Memory B cell (primary cell): Measurements from ENCODE around the gene SLC12A8.

Source experiments
- ATAC-seq: fragments of 150-1000 bp; cut with Tn5 transposase; 2 replicates; pipeline ENCODE4 v1.10.0; 2021; ENCODE audit warnings: low read depth, mild to moderate bottlenecking, moderate library complexity
- DNase-seq, 2 donors: peaks; one replicate each; pipeline ENCODE4 v3.0.0; 2022; ENCODE audit warnings: low spot score in 2 of 2
- H3K27ac Mint-ChIP-seq: one replicate; pipeline ENCODE4 v1.8.0; 2022; ENCODE audit warnings: mild to moderate bottlenecking, moderate library complexity, mixed read lengths
- H3K27me3 Mint-ChIP-seq: one replicate; pipeline ENCODE4 v1.8.0; 2022; ENCODE audit warnings: mixed read lengths
- H3K36me3 Mint-ChIP-seq: one replicate; pipeline ENCODE4 v1.8.0; 2022; ENCODE audit warnings: mild to moderate bottlenecking, mixed read lengths
- H3K4me1 Mint-ChIP-seq: one replicate; pipeline ENCODE4 v1.8.0; 2022; ENCODE audit warnings: mixed read lengths
- H3K4me3 Mint-ChIP-seq: one replicate; pipeline ENCODE4 v1.8.0; 2022; ENCODE audit warnings: mild to moderate bottlenecking, moderate library complexity, mixed read lengths
- H3K9me3 Mint-ChIP-seq: one replicate; pipeline ENCODE4 v1.8.0; 2022; ENCODE audit warnings: mixed read lengths

SLC12A8 gene

GRCh38 chr3:125140011-125140817 lies 72.3 kb downstream of the SLC12A8 start:
- Mint-ChIP-seq H3K9me3 (peaks cover 2% of the 10 kb centered on the region), H3K27ac (no peak overlapping the region), H3K27me3 (no peaks in the 10 kb centered on the region), H3K4me3 (no peak overlapping the region), H3K36me3 (no peaks in the 10 kb centered on the region), H3K4me1 (peaks cover 39% of the 10 kb centered on the region)
- DNase-seq: no peak
- no peak for ATAC-seq

- Mint-ChIP-seq H3K27ac (no peak overlapping the region), H3K27me3 (no peaks in the 10 kb centered on the region), H3K9me3 (peaks cover 2% of the 10 kb centered on the region), H3K4me1 (peaks cover 36% of the 10 kb centered on the region), H3K36me3 (no peaks in the 10 kb centered on the region), H3K4me3 (no peak overlapping the region)
- DNase-seq (no peak), ATAC-seq (no peak)
Measured at GRCh38 chr3:125139386-125139785, 73.2 kb downstream of the SLC12A8 start.

GRCh38 chr3:125137358-125138033 lies 75.1 kb downstream of the SLC12A8 start:
- ATAC-seq (no peak), DNase-seq (no peak)
- H3K27ac Mint-ChIP-seq: no peak overlapping the region
- no peaks in the 10 kb centered on the region for H3K36me3 Mint-ChIP-seq
- H3K9me3 Mint-ChIP-seq: peaks cover 2% of the 10 kb centered on the region
- H3K4me3 Mint-ChIP-seq: no peak overlapping the region
- H3K4me1 Mint-ChIP-seq: peaks cover 30% of the 10 kb centered on the region
- H3K27me3 Mint-ChIP-seq: no peaks in the 10 kb centered on the region

- no peaks in the 10 kb centered on the region for H3K27me3 Mint-ChIP-seq
- H3K36me3 Mint-ChIP-seq: no peaks in the 10 kb centered on the region
- DNase-seq (no peak), ATAC-seq (no peak)
- H3K27ac Mint-ChIP-seq: no peak overlapping the region
- no peak overlapping the region for H3K4me3 Mint-ChIP-seq
- H3K4me1 Mint-ChIP-seq: peaks cover 29% of the 10 kb centered on the region
- H3K9me3 Mint-ChIP-seq: peaks cover 2% of the 10 kb centered on the region
Measured at GRCh38 chr3:125136966-125137357, 75.6 kb downstream of the SLC12A8 start.

- H3K27ac Mint-ChIP-seq: no peak overlapping the region
- peaks cover 2% of the 10 kb centered on the region for H3K9me3 Mint-ChIP-seq
- H3K4me1 Mint-ChIP-seq: peaks cover 26% of the 10 kb centered on the region
- no peaks in the 10 kb centered on the region for H3K36me3 Mint-ChIP-seq
- peak overlapping the region; percentile 18 for H3K4me3 Mint-ChIP-seq
- no peaks in the 10 kb centered on the region for H3K27me3 Mint-ChIP-seq
- DNase-seq: no peak
- ATAC-seq: no peak
Measured at GRCh38 chr3:125136515-125136914, 76.0 kb downstream of the SLC12A8 start.

GRCh38 chr3:125134952-125135351 lies 77.6 kb downstream of the SLC12A8 start:
- Mint-ChIP-seq H3K27me3 (no peaks in the 10 kb centered on the region), H3K9me3 (peaks cover 2% of the 10 kb centered on the region), H3K27ac (no peak overlapping the region), H3K4me3 (no peak overlapping the region), H3K4me1 (peaks cover 21% of the 10 kb centered on the region), H3K36me3 (no peaks in the 10 kb centered on the region)
- no peak for DNase-seq
- ATAC-seq: no peak

- H3K9me3 Mint-ChIP-seq: peaks cover 2% of the 10 kb centered on the region
- H3K27me3 Mint-ChIP-seq: no peaks in the 10 kb centered on the region
- ATAC-seq: peak; percentile 68
- peak overlapping the region; percentile 1 for H3K27ac Mint-ChIP-seq
- H3K4me1 Mint-ChIP-seq: peaks cover 23% of the 10 kb centered on the region
- no peaks in the 10 kb centered on the region for H3K36me3 Mint-ChIP-seq
- no peak for DNase-seq
- peak overlapping the region; percentile 1 for H3K4me3 Mint-ChIP-seq
Measured at GRCh38 chr3:125132815-125133214, 79.7 kb downstream of the SLC12A8 start.

GRCh38 chr3:125129512-125129997 lies 83.0 kb downstream of the SLC12A8 start:
- no peaks in the 10 kb centered on the region for H3K36me3 Mint-ChIP-seq
- H3K27me3 Mint-ChIP-seq: no peaks in the 10 kb centered on the region
- no peaks in the 10 kb centered on the region for H3K9me3 Mint-ChIP-seq
- ATAC-seq (no peak), DNase-seq (no peak)
- H3K4me3 Mint-ChIP-seq: no peak overlapping the region
- peaks cover 13% of the 10 kb centered on the region for H3K4me1 Mint-ChIP-seq
- no peak overlapping the region for H3K27ac Mint-ChIP-seq

- DNase-seq (no peak), ATAC-seq (no peak)
- no peak overlapping the region for H3K4me3 Mint-ChIP-seq
- H3K4me1 Mint-ChIP-seq: peaks cover 13% of the 10 kb centered on the region
- no peaks in the 10 kb centered on the region for H3K36me3 Mint-ChIP-seq
- H3K27ac Mint-ChIP-seq: no peak overlapping the region
- H3K9me3 Mint-ChIP-seq: no peaks in the 10 kb centered on the region
- H3K27me3 Mint-ChIP-seq: no peaks in the 10 kb centered on the region
Measured at GRCh38 chr3:125128861-125129501, 83.6 kb downstream of the SLC12A8 start.

GRCh38 chr3:125126323-125126722 lies 86.2 kb downstream of the SLC12A8 start:
- H3K27ac Mint-ChIP-seq: no peak overlapping the region

GRCh38 chr3:125125821-125126245 lies 86.7 kb downstream of the SLC12A8 start:
- Mint-ChIP-seq H3K9me3 (peaks cover 8% of the 10 kb centered on the region), H3K4me3 (no peak overlapping the region), H3K27me3 (no peaks in the 10 kb centered on the region), H3K4me1 (peaks cover 16% of the 10 kb centered on the region), H3K27ac (no peak overlapping the region), H3K36me3 (peaks cover 7% of the 10 kb centered on the region)
- DNase-seq (no peak), ATAC-seq (no peak)

More at GRCh38 chr3:125126323-125126722, 86.2 kb downstream of the SLC12A8 start:
- H3K4me3 Mint-ChIP-seq: no peak overlapping the region
- peaks cover 12% of the 10 kb centered on the region for H3K4me1 Mint-ChIP-seq
- peaks cover 8% of the 10 kb centered on the region for H3K9me3 Mint-ChIP-seq
- ATAC-seq (no peak), DNase-seq (no peak)
- H3K36me3 Mint-ChIP-seq: peaks cover 7% of the 10 kb centered on the region
- H3K27me3 Mint-ChIP-seq: no peaks in the 10 kb centered on the region

GRCh38 chr3:125123451-125124305 lies 88.9 kb downstream of the SLC12A8 start:
- H3K4me3 Mint-ChIP-seq: no peak overlapping the region
- ATAC-seq (no peak), DNase-seq (no peak)
- peak overlapping the region; percentile 28 for H3K27ac Mint-ChIP-seq
- H3K9me3 Mint-ChIP-seq: peaks cover 8% of the 10 kb centered on the region
- peaks cover 7% of the 10 kb centered on the region for H3K36me3 Mint-ChIP-seq
- no peaks in the 10 kb centered on the region for H3K27me3 Mint-ChIP-seq
- peaks cover 29% of the 10 kb centered on the region for H3K4me1 Mint-ChIP-seq

GRCh38 chr3:125121246-125122010 lies 91.1 kb downstream of the SLC12A8 start:
- Mint-ChIP-seq H3K27ac (peak overlapping the region; percentile 25), H3K27me3 (no peaks in the 10 kb centered on the region), H3K4me1 (peaks cover 29% of the 10 kb centered on the region), H3K9me3 (peaks cover 8% of the 10 kb centered on the region), H3K36me3 (peaks cover 7% of the 10 kb centered on the region), H3K4me3 (peak overlapping the region; percentile 80)
- DNase-seq: peak in 1 of 2 donors; percentile 17
- ATAC-seq: peak; percentile 80
